K562 (cell line): Measurements from ENCODE around the gene TNFAIP8L2. TPM values are rescaled to one million over a fixed set of nuclear protein-coding genes. Genes with fewer than 3 reads are reported as not detected.

ENCODE experiments used
- CBX2 ChIP-seq: fragments of 200-600 bp; sonication (generic); IDR thresholded peaks from one replicate; pipeline ENCODE4 v1.6.1; 2012; ENCODE audit warnings: mild to moderate bottlenecking, low read length, inconsistent platforms; ENCODE audit not compliant: insufficient read depth, poor library complexity, severe bottlenecking
- CBX3 ChIP-seq, 2 experiments: IDR thresholded peaks; 1 replicate in 1 of 2; 2 replicates in 1 of 2; pipeline ENCODE4 v1.6.1; 2012; ENCODE audit warnings: inconsistent platforms in 2 of 2, low read length in 2 of 2, borderline replicate concordance in 1 of 2, control low read depth in 1 of 2
- CXXC5 ChIP-seq: fragments of 250-450 bp; sonication (Bioruptor Pico); IDR thresholded peaks from 2 replicates; pipeline ENCODE4 v1.8.0; 2022; ENCODE audit warnings: inconsistent platforms, mild to moderate bottlenecking, moderate library complexity
- DACH1 ChIP-seq: fragments of 450-650 bp; IDR thresholded peaks from 2 replicates; pipeline ENCODE4 v1.6.1; 2018; ENCODE audit not compliant: partially characterized antibody
- ERF ChIP-seq: fragments of 450-650 bp; formaldehyde crosslinking; IDR thresholded peaks from 2 replicates; pipeline ENCODE4 v1.4.0; 2020; ENCODE audit warnings: mild to moderate bottlenecking, mixed read lengths
- EWSR1 ChIP-seq: fragments of 450-650 bp; IDR thresholded peaks from 2 replicates; pipeline ENCODE4 v1.6.1; 2018; ENCODE audit warnings: borderline replicate concordance, mild to moderate bottlenecking, low read depth, moderate library complexity; ENCODE audit not compliant: partially characterized antibody
- HCFC1 ChIP-seq: IDR thresholded peaks from 2 replicates; pipeline ENCODE4 v1.6.1; 2012; ENCODE audit warnings: low read depth, low read length, improper control_type of control experiment
- JUNB ChIP-seq: fragments of 450-650 bp; formaldehyde crosslinking; conservative IDR thresholded peaks from 2 replicates; pipeline ENCODE4 v1.4.0; 2020; ENCODE audit warnings: mild to moderate bottlenecking
- KDM4B ChIP-seq, 2 experiments: fragments of 450-650 bp in 1 of 2; sonication (generic) in 1 of 2; IDR thresholded peaks; 2 replicates each; pipeline ENCODE4 v1.6.1; 2016 to 2017; ENCODE audit warnings: borderline replicate concordance in 2 of 2, antibody characterized with exemption in 1 of 2, low read depth in 1 of 2, mild to moderate bottlenecking in 1 of 2
- KLF1 ChIP-seq: fragments of 450-650 bp; IDR thresholded peaks from 2 replicates; pipeline ENCODE4 v1.6.1; 2016; ENCODE audit warnings: missing genetic modification characterization, missing compliant biosample characterization
- MEIS2 ChIP-seq: fragments of 450-650 bp; IDR thresholded peaks from 2 replicates; pipeline ENCODE4 v1.6.1; 2014; ENCODE audit warnings: mild to moderate bottlenecking; ENCODE audit not compliant: partially characterized antibody
- NFATC3 ChIP-seq: fragments of 450-650 bp; IDR thresholded peaks from 2 replicates; pipeline ENCODE4 v1.6.1; 2017; ENCODE audit warnings: mild to moderate bottlenecking
- PHF20 ChIP-seq: fragments of 450-650 bp; IDR thresholded peaks from 2 replicates; pipeline ENCODE4 v1.6.1; 2018; ENCODE audit not compliant: partially characterized antibody
- PTRF ChIP-seq: fragments of 450-650 bp; IDR thresholded peaks from 2 replicates; pipeline ENCODE4 v1.6.1; 2016; ENCODE audit warnings: mild to moderate bottlenecking, missing genetic modification characterization, missing compliant biosample characterization
- SAFB ChIP-seq: fragments of 200-400 bp; formaldehyde crosslinking; IDR thresholded peaks from 2 replicates; pipeline ENCODE4 v1.6.1; 2017; ENCODE audit warnings: low read depth, low read length, borderline replicate concordance
- SFPQ ChIP-seq: fragments of 200-400 bp; formaldehyde crosslinking; IDR thresholded peaks from 2 replicates; pipeline ENCODE4 v1.6.1; 2017; ENCODE audit warnings: mild to moderate bottlenecking, low read depth, low read length, moderate library complexity
- TAF9B ChIP-seq: fragments of 450-650 bp; IDR thresholded peaks from 2 replicates; pipeline ENCODE4 v1.6.1; 2018; ENCODE audit warnings: mild to moderate bottlenecking; ENCODE audit not compliant: partially characterized antibody
- TARDBP ChIP-seq: fragments of 450-650 bp; IDR thresholded peaks from 2 replicates; pipeline ENCODE4 v1.6.1; 2016
- TCF7L2 ChIP-seq: fragments of 150-350 bp; IDR thresholded peaks from 2 replicates; pipeline ENCODE4 v1.6.1; 2016; ENCODE audit warnings: low read depth, mild to moderate bottlenecking, low read length, moderate library complexity
- THRAP3 ChIP-seq: fragments of 450-650 bp; IDR thresholded peaks from 2 replicates; pipeline ENCODE4 v1.6.1; 2016; ENCODE audit warnings: mild to moderate bottlenecking, inconsistent platforms, borderline replicate concordance
- VEZF1 ChIP-seq: fragments of 200-800 bp; sonication (Bioruptor generic); IDR thresholded peaks from 2 replicates; pipeline ENCODE4 v1.6.1; 2017; ENCODE audit warnings: missing genetic modification characterization, missing compliant biosample characterization
- ZNF41 ChIP-seq: fragments of 250-450 bp; sonication (Bioruptor Pico); conservative IDR thresholded peaks from 2 replicates; pipeline ENCODE4 v1.4.0; 2020; ENCODE audit warnings: mild to moderate bottlenecking
- ZNF717 ChIP-seq: fragments of 250-450 bp; sonication (Bioruptor Pico); IDR thresholded peaks from 2 replicates; pipeline ENCODE4 v1.5.0; 2021
- polyA plus RNA-seq, 8 experiments: library from polyadenylated mRNA; depleted of rRNA in 4 of 8; stranded (reverse) in 5 of 8; unstranded in 3 of 8; fragments of >200 nt; fragmentation: Nextera tagmentation in 2 of 8; fragmentation: Illumina TruSeq in 1 of 8; extraction: Ambion mirVana in 2 of 8; extraction: Trizol in 1 of 8; gene quantifications; 2 replicates each; pipeline versions ENCODE4 v1.2.1 to v1.2.3, GENCODE V29; 2011 to 2014; ENCODE audit warnings: inconsistent platforms in 1 of 8, missing spikeins in 1 of 8
- total RNA-seq, 7 experiments: library from RNA; depleted of rRNA in 6 of 7; stranded (reverse); fragments of >200 nt in 6 of 7; fragmentation: Illumina TruSeq in 2 of 7; extraction: Trizol in 2 of 7; gene quantifications; 2 replicates each; pipeline versions ENCODE4 v1.2.1 to v1.2.3, GENCODE V29; 2011 to 2021; ENCODE audit warnings: low replicate concordance in 1 of 7
- TF ChIP-seq, protein P1 (sequence below): fragments of 250-450 bp; sonication (Bioruptor Pico); IDR thresholded peaks from 2 replicates; pipeline ENCODE4 v1.5.0; 2022; ENCODE audit warnings: mild to moderate bottlenecking

Gene TNFAIP8L2
- total and polyA plus RNA-seq, 9 of the 15 experiments (the other 6 are each of a cell fraction or from before 2014, with no cell fraction given) = 0.05 to 1.7 (median 0.52) TPM

GRCh38 chr1:151146412-151147131, 9.9 kb upstream of the TNFAIP8L2 start, which contains the start of gene SEMA6C (continued):
- TF ChIP-seq, protein P1, sequence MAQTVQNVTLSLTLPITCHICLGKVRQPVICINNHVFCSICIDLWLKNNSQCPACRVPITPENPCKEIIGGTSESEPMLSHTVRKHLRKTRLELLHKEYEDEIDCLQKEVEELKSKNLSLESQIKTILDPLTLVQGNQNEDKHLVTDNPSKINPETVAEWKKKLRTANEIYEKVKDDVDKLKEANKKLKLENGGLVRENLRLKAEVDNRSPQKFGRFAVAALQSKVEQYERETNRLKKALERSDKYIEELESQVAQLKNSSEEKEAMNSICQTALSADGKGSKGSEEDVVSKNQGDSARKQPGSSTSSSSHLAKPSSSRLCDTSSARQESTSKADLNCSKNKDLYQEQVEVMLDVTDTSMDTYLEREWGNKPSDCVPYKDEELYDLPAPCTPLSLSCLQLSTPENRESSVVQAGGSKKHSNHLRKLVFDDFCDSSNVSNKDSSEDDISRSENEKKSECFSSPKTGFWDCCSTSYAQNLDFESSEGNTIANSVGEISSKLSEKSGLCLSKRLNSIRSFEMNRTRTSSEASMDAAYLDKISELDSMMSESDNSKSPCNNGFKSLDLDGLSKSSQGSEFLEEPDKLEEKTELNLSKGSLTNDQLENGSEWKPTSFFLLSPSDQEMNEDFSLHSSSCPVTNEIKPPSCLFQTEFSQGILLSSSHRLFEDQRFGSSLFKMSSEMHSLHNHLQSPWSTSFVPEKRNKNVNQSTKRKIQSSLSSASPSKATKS (CRISPR knock-in tag) = no peak
- TF ChIP-seq KDM4B (IDR thresholded peaks at IDR 0.05; ENCODE audit: borderline replicate concordance in 2 of 2, low read depth in 1 of 2) (no peak), VEZF1 (CRISPR knock-in tag) (peak; percentile 78), ERF (CRISPR knock-in tag) (0 out of 2 replicates have a peak, but pooled peaks have one; percentile 23), EWSR1 (no peak), SAFB (no peak), NFATC3 (no peak), DACH1 (no peak), MEIS2 (no peak), ZNF41 (CRISPR knock-in tag) (no peak), PHF20 (peak; percentile 54), HCFC1 (no peak; the same call in 1 of the 2 replicates), SFPQ (no peak), PTRF (tag) (no peak), TCF7L2 (no peak), CXXC5 (CRISPR knock-in tag) (peak; percentile 44), JUNB (CRISPR knock-in tag) (no peak), ZNF717 (CRISPR knock-in tag) (no peak), KLF1 (tag) (no peak), CBX3 (IDR thresholded peaks at IDR 0.05; ENCODE audit: borderline replicate concordance in 1 of 2, low read length in 2 of 2) (0 out of 3 replicates have a peak, but pooled peaks of 1 of the 2 experiments have one; percentile 16), CBX2 (no peak), TARDBP (peak; percentile 60; the same call in 1 of the 2 replicates), TAF9B (no peak), THRAP3 (no peak)
